Stimulated activated naive B cell treated with anti-CD40 and anti-IgM and Interleukin-4, amounts not matched to agents 10 μg/mL and 1 μg/mL and 100 μg/mL, for 72 hours (primary cell): ENCODE data around the gene BTBD7.
A peak's percentile ranks its signal among the peaks of the same experiment; 100 is the strongest.

ENCODE experiments used
- ATAC-seq, 2 donors: fragments of 150-1000 bp; cut with Tn5 transposase; replicated peaks; 2 replicates each; pipeline ENCODE4 v1.10.0; 2021; ENCODE audit warnings: moderate library complexity in 1 of 2
- DNase-seq: peaks from one replicate; pipeline ENCODE4 v3.0.0; 2021
- H3K27ac Mint-ChIP-seq: one replicate; pipeline ENCODE4 v1.8.0; 2022; ENCODE audit warnings: mild to moderate bottlenecking, mixed read lengths
- H3K27me3 Mint-ChIP-seq, 2 donors: one replicate each; pipeline ENCODE4 v1.8.0; 2022; ENCODE audit warnings: mixed read lengths in 2 of 2
- H3K36me3 Mint-ChIP-seq, 2 donors: one replicate each; pipeline ENCODE4 v1.8.0; 2022; ENCODE audit warnings: mixed read lengths in 2 of 2, mild to moderate bottlenecking in 1 of 2
- H3K4me1 Mint-ChIP-seq, 2 donors: one replicate each; pipeline ENCODE4 v1.8.0; 2022; ENCODE audit warnings: mixed read lengths in 2 of 2, mild to moderate bottlenecking in 1 of 2
- H3K4me3 Mint-ChIP-seq, 2 donors: one replicate each; pipeline ENCODE4 v1.8.0; 2022; ENCODE audit warnings: mild to moderate bottlenecking in 2 of 2, mixed read lengths in 2 of 2, moderate library complexity in 1 of 2
- H3K9me3 Mint-ChIP-seq, 2 donors: one replicate each; pipeline ENCODE4 v1.8.0; 2022; ENCODE audit warnings: mixed read lengths in 2 of 2, mild to moderate bottlenecking in 1 of 2

The BTBD7 gene

GRCh38 chr14:93231129-93231979, 101.5 kb downstream of the BTBD7 start:
- Mint-ChIP-seq H3K36me3 (peaks cover 23 to 40% of the 10 kb centered on the region in 2 donors), H3K9me3 (peaks cover 0 to 4% of the 10 kb centered on the region in 2 donors), H3K27me3 (peaks cover 17 to 18% of the 10 kb centered on the region in 2 donors), H3K4me3 (peak overlapping the region; percentile 69 to 81), H3K4me1 (peaks cover 15 to 23% of the 10 kb centered on the region in 2 donors), H3K27ac (no peak overlapping the region)
- ATAC-seq: peak; percentile 41 to 59
- no peak for DNase-seq

GRCh38 chr14:93230539-93230938, 102.3 kb downstream of the BTBD7 start:
- peak overlapping the region; percentile 53 for H3K27ac Mint-ChIP-seq
- H3K9me3 Mint-ChIP-seq: peaks cover 0 to 4% of the 10 kb centered on the region in 2 donors
- peaks cover 17 to 18% of the 10 kb centered on the region in 2 donors for H3K27me3 Mint-ChIP-seq
- DNase-seq (no peak), ATAC-seq (no peak)
- peaks cover 15 to 23% of the 10 kb centered on the region in 2 donors for H3K4me1 Mint-ChIP-seq
- H3K36me3 Mint-ChIP-seq: peaks cover 29 to 47% of the 10 kb centered on the region in 2 donors
- H3K4me3 Mint-ChIP-seq: peak overlapping the region; percentile 69 to 81

- H3K4me3 Mint-ChIP-seq: no peak overlapping the region
These were observed 104.3 kb downstream of the BTBD7 start for GRCh38 chr14:93228550-93228949.

GRCh38 chr14:93223565-93223964, 109.3 kb downstream of the BTBD7 start:
- DNase-seq (no peak), ATAC-seq (no peak)
- Mint-ChIP-seq H3K27me3 (no peaks in the 10 kb centered on the region), H3K4me3 (no peak overlapping the region), H3K9me3 (no peaks in the 10 kb centered on the region), H3K27ac (no peak overlapping the region), H3K36me3 (peaks cover 49 to 57% of the 10 kb centered on the region in 2 donors), H3K4me1 (peaks cover 0 to 3% of the 10 kb centered on the region in 2 donors)

More at GRCh38 chr14:93228550-93228949, 104.3 kb downstream of the BTBD7 start:
- H3K9me3 Mint-ChIP-seq: peaks cover 0 to 4% of the 10 kb centered on the region in 2 donors
- peaks cover 13 to 17% of the 10 kb centered on the region in 2 donors for H3K4me1 Mint-ChIP-seq
- H3K36me3 Mint-ChIP-seq: peaks cover 41 to 57% of the 10 kb centered on the region in 2 donors
- DNase-seq: no peak
- no peak for ATAC-seq
- H3K27ac Mint-ChIP-seq: no peak overlapping the region
- H3K27me3 Mint-ChIP-seq: peaks cover 17 to 18% of the 10 kb centered on the region in 2 donors

GRCh38 chr14:93220509-93220908, 112.3 kb downstream of the BTBD7 start:
- H3K9me3 Mint-ChIP-seq: no peaks in the 10 kb centered on the region
- H3K36me3 Mint-ChIP-seq: peaks cover 34 to 52% of the 10 kb centered on the region in 2 donors
- H3K27ac Mint-ChIP-seq: no peak overlapping the region
- peaks cover 0 to 3% of the 10 kb centered on the region in 2 donors for H3K4me1 Mint-ChIP-seq
- no peak overlapping the region for H3K4me3 Mint-ChIP-seq
- ATAC-seq: peak; percentile 60 to 76
- no peaks in the 10 kb centered on the region for H3K27me3 Mint-ChIP-seq
- no peak for DNase-seq

- no peaks in the 10 kb centered on the region for H3K27me3 Mint-ChIP-seq
- peaks cover 0 to 3% of the 10 kb centered on the region in 2 donors for H3K4me1 Mint-ChIP-seq
- peaks cover 27 to 50% of the 10 kb centered on the region in 2 donors for H3K36me3 Mint-ChIP-seq
- H3K4me3 Mint-ChIP-seq: no peak overlapping the region
- no peaks in the 10 kb centered on the region for H3K9me3 Mint-ChIP-seq
- peak; percentile 77 to 80 for ATAC-seq
- DNase-seq: no peak
- H3K27ac Mint-ChIP-seq: no peak overlapping the region
These were observed 113.6 kb downstream of the BTBD7 start for GRCh38 chr14:93219103-93219726.

- Mint-ChIP-seq H3K36me3 (peaks cover 16 to 40% of the 10 kb centered on the region in 2 donors), H3K27me3 (no peaks in the 10 kb centered on the region), H3K4me3 (no peak overlapping the region), H3K4me1 (peaks cover 5 to 16% of the 10 kb centered on the region in 2 donors), H3K9me3 (no peaks in the 10 kb centered on the region), H3K27ac (no peak overlapping the region)
- DNase-seq (no peak), ATAC-seq (no peak)
These were observed 118.2 kb downstream of the BTBD7 start for GRCh38 chr14:93214598-93214997.

GRCh38 chr14:93212432-93212831, 120.4 kb downstream of the BTBD7 start:
- Mint-ChIP-seq H3K27me3 (no peaks in the 10 kb centered on the region), H3K36me3 (peaks cover 12 to 31% of the 10 kb centered on the region in 2 donors), H3K9me3 (no peaks in the 10 kb centered on the region), H3K4me3 (no peak overlapping the region), H3K4me1 (peaks cover 8 to 35% of the 10 kb centered on the region in 2 donors), H3K27ac (no peak overlapping the region)
- peak; percentile 52 to 68 for ATAC-seq
- no peak for DNase-seq

- peak; percentile 32 for DNase-seq
These were observed 125.1 kb downstream of the BTBD7 start for GRCh38 chr14:93207468-93208308.

GRCh38 chr14:93206793-93207467, 125.9 kb downstream of the BTBD7 start, which contains the start of the genes GON7 and UBR7:
GON7 (minus strand) TSS chr14:93207065; CDS start chr14:93207037, 28 bp downstream.
UBR7 (plus strand) TSS chr14:93207256; CDS start chr14:93207292, 36 bp downstream.
- H3K36me3 Mint-ChIP-seq: peaks cover 6 to 21% of the 10 kb centered on the region in 2 donors

More at GRCh38 chr14:93207468-93208308, 125.1 kb downstream of the BTBD7 start:
- H3K9me3 Mint-ChIP-seq: no peaks in the 10 kb centered on the region
- ATAC-seq: peak; percentile 53 to 71
- H3K4me3 Mint-ChIP-seq: peak overlapping the region; percentile 95 to 98
- H3K27ac Mint-ChIP-seq: peak overlapping the region; percentile 42
- H3K27me3 Mint-ChIP-seq: no peaks in the 10 kb centered on the region
- peaks cover 11 to 27% of the 10 kb centered on the region in 2 donors for H3K36me3 Mint-ChIP-seq
- peaks cover 16 to 60% of the 10 kb centered on the region in 2 donors for H3K4me1 Mint-ChIP-seq

GRCh38 chr14:93201155-93201704, 131.6 kb downstream of the BTBD7 start:
- peaks cover 11 to 15% of the 10 kb centered on the region in 2 donors for H3K36me3 Mint-ChIP-seq
- no peak overlapping the region for H3K27ac Mint-ChIP-seq
- H3K4me3 Mint-ChIP-seq: no peak overlapping the region
- DNase-seq: no peak
- peaks cover 3 to 22% of the 10 kb centered on the region in 2 donors for H3K4me1 Mint-ChIP-seq
- no peaks in the 10 kb centered on the region for H3K27me3 Mint-ChIP-seq
- no peaks in the 10 kb centered on the region for H3K9me3 Mint-ChIP-seq
- ATAC-seq: no peak

More at GRCh38 chr14:93206793-93207467, 125.9 kb downstream of the BTBD7 start, which contains the start of the genes GON7 and UBR7:
- no peaks in the 10 kb centered on the region for H3K27me3 Mint-ChIP-seq
- H3K4me1 Mint-ChIP-seq: peaks cover 11 to 53% of the 10 kb centered on the region in 2 donors
- ATAC-seq: peak; percentile 88 to 91
- peak; percentile 86 for DNase-seq
- peak within 1 kb of the TSS; percentile 95 to 98 for H3K4me3 Mint-ChIP-seq
- peak within 1 kb of the TSS; percentile 96 for H3K27ac Mint-ChIP-seq
- no peaks in the 10 kb centered on the region for H3K9me3 Mint-ChIP-seq

GRCh38 chr14:93200553-93200952, 132.3 kb downstream of the BTBD7 start:
- Mint-ChIP-seq H3K4me3 (no peak overlapping the region), H3K27ac (no peak overlapping the region)

GRCh38 chr14:93199031-93199430, 133.8 kb downstream of the BTBD7 start:
- Mint-ChIP-seq H3K36me3 (peaks cover 5 to 7% of the 10 kb centered on the region in 2 donors), H3K9me3 (no peaks in the 10 kb centered on the region), H3K27me3 (no peaks in the 10 kb centered on the region), H3K4me3 (no peak overlapping the region), H3K4me1 (peaks cover 0 to 1% of the 10 kb centered on the region in 2 donors), H3K27ac (no peak overlapping the region)
- ATAC-seq: no peak
- no peak for DNase-seq

More at GRCh38 chr14:93200553-93200952, 132.3 kb downstream of the BTBD7 start:
- peaks cover 3 to 16% of the 10 kb centered on the region in 2 donors for H3K4me1 Mint-ChIP-seq
- H3K36me3 Mint-ChIP-seq: peaks cover 11 to 15% of the 10 kb centered on the region in 2 donors
- no peaks in the 10 kb centered on the region for H3K9me3 Mint-ChIP-seq
- no peaks in the 10 kb centered on the region for H3K27me3 Mint-ChIP-seq
- ATAC-seq (no peak), DNase-seq (no peak)
